Upper lobe of left lung (tissue), 6 donors: Measurements from ENCODE around the gene RNF150. TPM values are rescaled to one million over a fixed set of nuclear protein-coding genes. Genes with fewer than 3 reads are reported as not detected.

Experiments
- ATAC-seq, 2 donors: fragments of 200-7000 bp; cut with Tn5 transposase; one replicate each; pipeline ENCODE4 v1.9.1; 2022; ENCODE audit warnings: mild to moderate bottlenecking in 2 of 2, moderate library complexity in 2 of 2; ENCODE audit not compliant: low FRiP score in 2 of 2
- DNase-seq, 2 donors: peaks; one replicate each; pipeline ENCODE4 v3.0.0-alpha.2; 2019 to 2020
- H3K27ac ChIP-seq, 4 donors: fragments of 200-600 bp; sonication (generic); one replicate each; pipeline ENCODE4 v1.5.1; 2016 to 2019
- H3K27me3 ChIP-seq, 4 donors: fragments of 200-600 bp; sonication (generic); one replicate each; pipeline ENCODE4 v1.5.1; 2017 to 2019
- H3K36me3 ChIP-seq, 4 donors: fragments of 200-600 bp; sonication (generic); one replicate each; pipeline ENCODE4 v1.5.1; 2016 to 2019
- H3K4me1 ChIP-seq, 4 donors: fragments of 200-600 bp; sonication (generic); one replicate each; pipeline ENCODE4 v1.5.1; 2018 to 2019
- H3K4me3 ChIP-seq, 4 donors: fragments of 200-600 bp; sonication (generic); one replicate each; pipeline ENCODE4 v1.5.1; 2017 to 2019; ENCODE audit warnings: mild to moderate bottlenecking in 2 of 4, moderate library complexity in 1 of 4
- H3K9me3 ChIP-seq, 4 donors: fragments of 200-600 bp; sonication (generic); one replicate each; pipeline ENCODE4 v1.5.1; 2018 to 2019
- CTCF ChIP-seq, 6 experiments: fragments of 450-650 bp in 4 of 6; fragments of 200-600 bp in 2 of 6; sonication (generic) in 2 of 6; IDR thresholded peaks; one replicate each; pipeline ENCODE4 v1.5.1; 2016 to 2019; ENCODE audit warnings: antibody characterized with exemption in 6 of 6
- EP300 ChIP-seq, 4 donors: sonication (generic); formaldehyde crosslinking; IDR thresholded peaks; one replicate each; pipeline ENCODE4 v1.5.1; 2017; ENCODE audit warnings: antibody characterized with exemption in 4 of 4, control low read depth in 2 of 4
- POLR2A ChIP-seq, 4 donors: fragments of 450-650 bp; IDR thresholded peaks; one replicate each; pipeline ENCODE4 v1.5.1; 2016 to 2017; ENCODE audit warnings: antibody characterized with exemption in 4 of 4, mild to moderate bottlenecking in 2 of 4
- POLR2AphosphoS5 ChIP-seq, 2 donors: sonication (generic); formaldehyde crosslinking; IDR thresholded peaks; one replicate each; pipeline ENCODE4 v1.5.1; 2017; ENCODE audit warnings: antibody characterized with exemption in 2 of 2
- WGBS, 2 donors: methylation state at CpG; one replicate each; pipeline ENCODE4 v1.1.5; 2017 to 2018; 5-methylcytosine and 5-hydroxymethylcytosine counted together
- total RNA-seq, 6 donors: library from RNA; depleted of rRNA in 4 of 6; stranded (reverse); fragments of >200 nt in 4 of 6; gene quantifications; one replicate each; pipeline versions ENCODE4 v1.1.0 to v1.2.1, GENCODE V29; 2016 to 2021
- donor health status: DM: no; HTN: no; CAD: no; lungs with moderate emphysema.
- donor health status: DM: no; HTN: yes; CAD: no; lungs with severe emphysema.

Gene RNF150
- total RNA-seq, 6 donors from 2014 or later: 0.46 to 2.1 (median 1.4) TPM

GRCh38 chr4:140903522-140904475 is 229.5 kb downstream of the RNF150 start:
- no peak overlapping the region for H3K4me3 ChIP-seq
- no peaks in the 10 kb centered on the region for H3K36me3 ChIP-seq
- no peaks in the 10 kb centered on the region for H3K4me1 ChIP-seq
- DNase-seq (no peak), ATAC-seq (no peak)
- no peaks in the 10 kb centered on the region for H3K9me3 ChIP-seq
- 65 to 76% methylated on average over 4 to 9 of the region's 9 CpGs for WGBS, 2 donors
- TF ChIP-seq EP300 (IDR thresholded peaks at IDR 0.05): no peak
- no peak for TF ChIP-seq CTCF (IDR thresholded peaks at IDR 0.05)
- TF ChIP-seq POLR2AphosphoS5 (IDR thresholded peaks at IDR 0.05): no peak
- TF ChIP-seq POLR2A (IDR thresholded peaks at IDR 0.05): no peak
- H3K27me3 ChIP-seq: no peaks in the 10 kb centered on the region
- no peak overlapping the region for H3K27ac ChIP-seq

- ATAC-seq (no peak), DNase-seq (no peak)
- 91 to 92% methylated on average over 1 of the region's 1 CpG for WGBS, 2 donors
- no peaks in the 10 kb centered on the region for H3K9me3 ChIP-seq
- H3K4me3 ChIP-seq: no peak overlapping the region
- H3K36me3 ChIP-seq: no peaks in the 10 kb centered on the region
- H3K4me1 ChIP-seq: no peaks in the 10 kb centered on the region
- H3K27me3 ChIP-seq: no peaks in the 10 kb centered on the region
- TF ChIP-seq POLR2A (IDR thresholded peaks at IDR 0.05) (no peak), CTCF (IDR thresholded peaks at IDR 0.05) (no peak), POLR2AphosphoS5 (IDR thresholded peaks at IDR 0.05) (no peak), EP300 (IDR thresholded peaks at IDR 0.05) (no peak)
- no peak overlapping the region for H3K27ac ChIP-seq
Measured at GRCh38 chr4:140901736-140902336, 231.4 kb downstream of the RNF150 start.

GRCh38 chr4:140893939-140894338 is 239.3 kb downstream of the RNF150 start:
- Histone ChIP-seq H3K9me3 (no peaks in the 10 kb centered on the region), H3K27ac (no peak overlapping the region), H3K4me1 (no peaks in the 10 kb centered on the region), H3K36me3 (no peaks in the 10 kb centered on the region), H3K4me3 (no peak overlapping the region), H3K27me3 (no peaks in the 10 kb centered on the region)
- DNase-seq (no peak), ATAC-seq (peak in 1 of 2 donors; percentile 60)
- TF ChIP-seq EP300 (IDR thresholded peaks at IDR 0.05) (no peak), POLR2AphosphoS5 (IDR thresholded peaks at IDR 0.05) (no peak), CTCF (IDR thresholded peaks at IDR 0.05) (no peak), POLR2A (IDR thresholded peaks at IDR 0.05) (no peak)

GRCh38 chr4:140888054-140888453 is 245.2 kb downstream of the RNF150 start:
- DNase-seq (no peak), ATAC-seq (no peak)
- Histone ChIP-seq H3K27ac (no peak overlapping the region), H3K27me3 (no peaks in the 10 kb centered on the region), H3K4me1 (no peaks in the 10 kb centered on the region), H3K9me3 (no peaks in the 10 kb centered on the region), H3K36me3 (no peaks in the 10 kb centered on the region), H3K4me3 (no peak overlapping the region)
- TF ChIP-seq EP300 (IDR thresholded peaks at IDR 0.05) (no peak), POLR2A (IDR thresholded peaks at IDR 0.05) (no peak), POLR2AphosphoS5 (IDR thresholded peaks at IDR 0.05) (no peak), CTCF (IDR thresholded peaks at IDR 0.05) (no peak)
- WGBS, 2 donors: 75 to 79% methylated on average over 3 of the region's 3 CpGs
